ENCODE results near the gene ZNF511. TPM values are rescaled to one million over a fixed set of nuclear protein-coding genes. Genes with fewer than 3 reads are reported as not detected.

Gene ZNF511
- total RNA-seq, 2 experiments from 2014 or later, result 38.1 to 40.9 TPM

GRCh38 chr10:133269367-133269766 is 39.3 kb upstream of the ZNF511 start:
- peaks cover 15% of the 10 kb centered on the region for H3K4me1 Mint-ChIP-seq (ENCODE audit: low read depth)

DNA sequence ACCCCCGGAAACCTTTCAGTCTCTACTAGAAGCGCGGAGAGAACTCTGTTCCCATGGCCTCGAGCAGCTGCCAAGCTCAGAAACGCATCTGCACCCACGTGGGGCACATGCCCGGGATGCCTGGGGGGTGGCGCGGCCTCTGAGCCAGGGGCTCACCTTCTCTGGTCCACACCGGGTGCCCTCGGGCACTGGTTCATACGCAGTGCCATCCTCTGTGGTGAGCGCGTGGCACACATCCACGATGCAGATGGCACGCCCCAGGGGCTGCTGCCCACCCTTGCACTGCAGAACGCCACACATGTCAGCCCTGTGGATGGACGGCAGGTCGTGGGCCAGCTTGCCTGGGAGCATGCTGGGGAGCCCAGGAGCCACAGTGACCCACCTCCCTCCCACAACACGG is 38.5 kb upstream of the ZNF511 start:
- Mint-ChIP-seq H3K36me3 (ENCODE audit: low read depth) (peaks cover 27% of the 10 kb centered on the region), H3K27me3 (no peaks in the 10 kb centered on the region), H3K4me3 (no peak overlapping the region), H3K4me1 (ENCODE audit: low read depth) (peaks cover 13% of the 10 kb centered on the region), H3K27ac (no peak overlapping the region), H3K9me3 (no peaks in the 10 kb centered on the region)
- Histone ChIP-seq H3K4me3 (ENCODE audit: low read length) (no peak overlapping the region), H3K4me1 (ENCODE audit: insufficient read depth, low read length) (peaks cover 36% of the 10 kb centered on the region), H3K9me3 (ENCODE audit: control insufficient read depth in 1 of 2, insufficient read depth in 1 of 2, low read length in 2 of 2) (no peaks in the 10 kb centered on the region), H3K27me3 (ENCODE audit: control insufficient read depth in 1 of 2, insufficient read depth in 2 of 2, low read length in 2 of 2) (no peaks in the 10 kb centered on the region), H3K36me3 (ENCODE audit: insufficient read depth, low read length) (peaks cover 59% of the 10 kb centered on the region), H3K27ac (ENCODE audit: low read depth in 1 of 2, low read length in 2 of 2) (no peak overlapping the region)
- ChIA-PET CTCF (no interaction called here), POLR2A (no interaction called here)
- DNase-seq (no peak), ATAC-seq (ENCODE audit: poor library complexity) (no peak)
- intact Hi-C loops (cut with DNase I, micrococcal nuclease), result no loop called here
- TF ChIP-seq, protein P1, sequence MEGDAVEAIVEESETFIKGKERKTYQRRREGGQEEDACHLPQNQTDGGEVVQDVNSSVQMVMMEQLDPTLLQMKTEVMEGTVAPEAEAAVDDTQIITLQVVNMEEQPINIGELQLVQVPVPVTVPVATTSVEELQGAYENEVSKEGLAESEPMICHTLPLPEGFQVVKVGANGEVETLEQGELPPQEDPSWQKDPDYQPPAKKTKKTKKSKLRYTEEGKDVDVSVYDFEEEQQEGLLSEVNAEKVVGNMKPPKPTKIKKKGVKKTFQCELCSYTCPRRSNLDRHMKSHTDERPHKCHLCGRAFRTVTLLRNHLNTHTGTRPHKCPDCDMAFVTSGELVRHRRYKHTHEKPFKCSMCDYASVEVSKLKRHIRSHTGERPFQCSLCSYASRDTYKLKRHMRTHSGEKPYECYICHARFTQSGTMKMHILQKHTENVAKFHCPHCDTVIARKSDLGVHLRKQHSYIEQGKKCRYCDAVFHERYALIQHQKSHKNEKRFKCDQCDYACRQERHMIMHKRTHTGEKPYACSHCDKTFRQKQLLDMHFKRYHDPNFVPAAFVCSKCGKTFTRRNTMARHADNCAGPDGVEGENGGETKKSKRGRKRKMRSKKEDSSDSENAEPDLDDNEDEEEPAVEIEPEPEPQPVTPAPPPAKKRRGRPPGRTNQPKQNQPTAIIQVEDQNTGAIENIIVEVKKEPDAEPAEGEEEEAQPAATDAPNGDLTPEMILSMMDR (IDR thresholded peaks at IDR 0.05), result no peak

More at GRCh38 chr10:133269367-133269766, 39.3 kb upstream of the ZNF511 start:
- H3K27me3 ChIP-seq (ENCODE audit: control insufficient read depth in 1 of 2, insufficient read depth in 2 of 2, low read length in 2 of 2), result no peaks in the 10 kb centered on the region
- TF ChIP-seq, protein P1 (IDR thresholded peaks at IDR 0.05), result no peak
- ATAC-seq (ENCODE audit: poor library complexity) (no peak), DNase-seq (no peak)
- H3K4me1 ChIP-seq (ENCODE audit: insufficient read depth, low read length), result peaks cover 36% of the 10 kb centered on the region
- H3K27me3 Mint-ChIP-seq, result no peaks in the 10 kb centered on the region
- CTCF ChIA-PET, result no interaction called here
- H3K27ac ChIP-seq (ENCODE audit: low read depth in 1 of 2, low read length in 2 of 2), result no peak overlapping the region
- no peaks in the 10 kb centered on the region for H3K9me3 ChIP-seq (ENCODE audit: control insufficient read depth in 1 of 2, insufficient read depth in 1 of 2, low read length in 2 of 2)
- H3K36me3 Mint-ChIP-seq (ENCODE audit: low read depth), result peaks cover 24% of the 10 kb centered on the region
- H3K9me3 Mint-ChIP-seq, result no peaks in the 10 kb centered on the region
- no peak overlapping the region for H3K27ac Mint-ChIP-seq
- POLR2A ChIA-PET, result no interaction called here
- intact Hi-C loops (cut with DNase I, micrococcal nuclease), result loop anchor here in 1 of 2 experiments (10.0 kb wide), 1 partner anchor 965 kb away; the partner anchor contains the start of gene STK32C
- no peak overlapping the region for H3K4me3 Mint-ChIP-seq
- H3K4me3 ChIP-seq (ENCODE audit: low read length), result no peak overlapping the region
- H3K36me3 ChIP-seq (ENCODE audit: insufficient read depth, low read length), result peaks cover 59% of the 10 kb centered on the region

GRCh38 chr10:133270773-133271297 is 37.9 kb upstream of the ZNF511 start:
- no peak overlapping the region for H3K4me3 ChIP-seq (ENCODE audit: low read length)
- Mint-ChIP-seq H3K4me3 (no peak overlapping the region), H3K4me1 (ENCODE audit: low read depth) (peaks cover 11% of the 10 kb centered on the region), H3K36me3 (ENCODE audit: low read depth) (peaks cover 28% of the 10 kb centered on the region), H3K9me3 (no peaks in the 10 kb centered on the region), H3K27me3 (no peaks in the 10 kb centered on the region), H3K27ac (no peak overlapping the region)
- no peak overlapping the region for H3K27ac ChIP-seq (ENCODE audit: low read depth in 1 of 2, low read length in 2 of 2)
- TF ChIP-seq, protein P1 (IDR thresholded peaks at IDR 0.05), result no peak
- H3K4me1 ChIP-seq (ENCODE audit: insufficient read depth, low read length), result peaks cover 36% of the 10 kb centered on the region
- ChIA-PET POLR2A (no interaction called here), CTCF (no interaction called here)
- no peaks in the 10 kb centered on the region for H3K27me3 ChIP-seq (ENCODE audit: control insufficient read depth in 1 of 2, insufficient read depth in 2 of 2, low read length in 2 of 2)
- no peaks in the 10 kb centered on the region for H3K9me3 ChIP-seq (ENCODE audit: control insufficient read depth in 1 of 2, insufficient read depth in 1 of 2, low read length in 2 of 2)
- ATAC-seq (ENCODE audit: poor library complexity) (no peak), DNase-seq (no peak)
- H3K36me3 ChIP-seq (ENCODE audit: insufficient read depth, low read length), result peaks cover 59% of the 10 kb centered on the region
- intact Hi-C loops (cut with DNase I, micrococcal nuclease), result no loop called here

Measured in CD4-positive, alpha-beta T cell (primary cell).